LNCAP (cell line): Measurements from ENCODE around the gene MAG.

Experiments
- TF ChIP-seq, protein P1 (sequence below): fragments of 450-650 bp; IDR thresholded peaks from 2 replicates; pipeline ENCODE4 v1.5.1; 2017; ENCODE audit warnings: mild to moderate bottlenecking

MAG gene

DNA sequence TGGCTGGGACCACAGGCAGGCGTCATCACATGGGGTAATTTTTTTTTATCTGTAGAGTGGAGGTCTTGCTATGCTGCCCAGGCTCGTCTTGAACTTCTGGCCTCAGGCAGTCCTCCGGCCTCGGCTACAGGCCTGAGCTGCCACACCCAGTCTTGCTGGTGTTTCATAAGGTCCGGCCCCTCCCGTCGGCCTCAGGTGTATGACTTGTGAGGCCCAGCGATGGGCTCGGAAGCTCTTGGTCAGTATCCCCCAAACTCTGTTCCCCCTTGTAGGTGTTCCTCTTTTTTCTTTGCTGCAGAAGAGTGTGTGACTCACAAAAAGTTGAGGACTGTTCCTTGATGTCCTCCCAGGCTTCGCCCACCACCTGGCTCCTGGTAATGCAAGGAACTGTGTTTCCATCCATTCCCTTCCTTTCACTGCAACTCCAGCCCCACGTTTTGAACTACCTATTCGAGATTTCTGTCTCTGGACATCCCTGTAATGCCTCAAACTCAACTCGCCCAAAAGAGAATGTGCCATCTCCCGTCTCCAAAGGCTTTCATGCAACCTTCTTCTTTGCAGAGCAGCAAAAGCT, 18.2 kb upstream of the MAG start:
- TF ChIP-seq, protein P1, sequence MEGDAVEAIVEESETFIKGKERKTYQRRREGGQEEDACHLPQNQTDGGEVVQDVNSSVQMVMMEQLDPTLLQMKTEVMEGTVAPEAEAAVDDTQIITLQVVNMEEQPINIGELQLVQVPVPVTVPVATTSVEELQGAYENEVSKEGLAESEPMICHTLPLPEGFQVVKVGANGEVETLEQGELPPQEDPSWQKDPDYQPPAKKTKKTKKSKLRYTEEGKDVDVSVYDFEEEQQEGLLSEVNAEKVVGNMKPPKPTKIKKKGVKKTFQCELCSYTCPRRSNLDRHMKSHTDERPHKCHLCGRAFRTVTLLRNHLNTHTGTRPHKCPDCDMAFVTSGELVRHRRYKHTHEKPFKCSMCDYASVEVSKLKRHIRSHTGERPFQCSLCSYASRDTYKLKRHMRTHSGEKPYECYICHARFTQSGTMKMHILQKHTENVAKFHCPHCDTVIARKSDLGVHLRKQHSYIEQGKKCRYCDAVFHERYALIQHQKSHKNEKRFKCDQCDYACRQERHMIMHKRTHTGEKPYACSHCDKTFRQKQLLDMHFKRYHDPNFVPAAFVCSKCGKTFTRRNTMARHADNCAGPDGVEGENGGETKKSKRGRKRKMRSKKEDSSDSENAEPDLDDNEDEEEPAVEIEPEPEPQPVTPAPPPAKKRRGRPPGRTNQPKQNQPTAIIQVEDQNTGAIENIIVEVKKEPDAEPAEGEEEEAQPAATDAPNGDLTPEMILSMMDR, result no peak

DNA sequence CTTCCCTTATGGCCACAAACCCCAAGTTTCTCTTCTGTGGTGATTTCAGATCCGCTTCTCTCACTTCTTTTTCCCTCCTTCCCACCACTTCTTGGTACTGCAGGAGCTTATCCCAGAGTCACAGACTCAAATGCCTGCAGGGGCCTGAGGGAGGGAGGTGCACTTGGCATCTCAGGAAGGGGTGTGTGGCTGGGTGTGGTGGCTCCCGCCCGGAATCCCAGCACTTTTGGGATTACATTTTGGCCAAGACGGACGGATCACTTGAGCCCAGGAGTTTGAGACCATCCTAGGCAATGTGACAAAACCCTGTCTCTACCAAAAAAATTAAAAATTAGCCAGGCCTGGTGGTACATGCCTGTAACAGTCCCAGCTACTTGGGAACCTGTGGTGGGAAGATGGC, 17.6 kb upstream of the MAG start:
- TF ChIP-seq, protein P1, result no peak

DNA sequence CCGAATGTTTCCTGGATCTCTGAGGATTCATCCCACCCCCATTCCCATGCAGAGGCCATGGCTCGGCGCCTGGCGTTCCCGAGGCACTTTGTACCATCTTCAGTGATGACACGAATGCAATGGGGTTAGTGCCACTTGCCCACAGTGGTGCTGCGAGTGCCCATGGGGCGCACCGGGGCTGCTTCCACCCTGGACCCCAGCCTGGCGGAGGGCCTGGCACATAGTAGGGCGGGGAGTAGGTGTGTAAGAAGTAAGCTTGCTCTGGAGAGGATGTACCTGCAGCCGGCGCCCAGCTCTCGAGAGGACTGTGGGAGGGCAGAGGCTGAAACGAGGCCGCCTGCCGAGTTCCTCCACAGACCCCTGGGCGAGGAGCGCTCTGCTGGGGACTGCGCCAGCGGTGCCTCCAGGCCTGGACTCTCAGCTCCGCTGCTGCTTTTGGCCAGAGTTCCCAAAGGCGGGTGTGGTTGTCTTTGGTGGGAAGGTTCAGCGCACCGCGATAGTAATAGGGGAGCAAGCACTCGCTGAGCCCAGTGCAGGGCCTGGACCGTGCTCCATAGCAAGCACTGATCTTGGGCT, 15.2 kb upstream of the MAG start:
- TF ChIP-seq, protein P1, result no peak

DNA sequence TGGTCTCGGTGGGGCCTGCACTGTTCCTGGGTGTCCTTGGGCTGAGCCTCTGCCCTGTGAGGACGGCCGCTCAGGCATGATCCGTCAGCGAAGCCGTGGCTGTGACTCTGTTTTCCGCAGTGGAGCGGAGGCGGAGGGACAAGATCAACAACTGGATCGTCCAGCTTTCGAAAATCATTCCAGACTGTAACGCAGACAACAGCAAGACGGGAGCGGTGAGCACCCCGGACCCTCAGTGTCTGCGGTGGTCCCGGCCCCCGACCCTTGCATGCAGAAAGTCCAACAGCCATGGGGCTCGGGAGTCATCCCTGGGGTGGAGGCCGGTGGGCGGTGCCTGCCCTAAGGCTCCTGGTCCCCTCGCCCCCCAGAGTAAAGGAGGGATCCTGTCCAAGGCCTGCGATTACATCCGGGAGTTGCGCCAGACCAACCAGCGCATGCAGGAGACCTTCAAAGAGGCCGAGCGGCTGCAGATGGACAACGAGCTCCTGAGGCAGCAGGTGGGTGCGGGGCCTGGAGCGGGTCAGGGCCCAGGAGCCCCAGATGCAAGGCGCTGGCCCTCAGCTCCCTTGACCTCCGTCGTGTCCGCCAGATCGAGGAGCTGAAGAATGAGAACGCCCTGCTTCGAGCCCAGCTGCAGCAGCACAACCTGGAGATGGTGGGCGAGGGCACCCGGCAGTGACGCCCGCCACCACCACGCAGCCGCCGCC, 13.2 kb upstream of the MAG start:
- TF ChIP-seq, protein P1, result no peak

DNA sequence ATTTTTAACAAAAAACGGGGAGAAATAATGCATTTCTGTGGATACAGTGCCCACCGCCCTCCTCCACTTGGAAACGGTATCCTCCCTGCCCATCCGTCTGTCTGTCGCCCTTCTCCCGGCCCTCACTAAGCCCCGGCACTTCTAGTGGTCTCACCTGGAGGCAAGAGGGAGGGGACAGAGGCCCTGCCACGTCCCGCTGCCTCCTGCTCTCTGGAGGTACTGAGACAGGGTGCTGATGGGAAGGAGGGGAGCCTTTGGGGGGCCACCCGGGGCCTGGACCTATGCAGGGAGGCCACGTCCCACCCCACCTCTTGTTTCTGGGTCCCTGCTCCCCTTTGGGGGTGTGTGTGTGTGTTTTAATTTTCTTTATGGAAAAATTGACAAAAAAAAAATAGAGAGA, 12.6 kb upstream of the MAG start:
- TF ChIP-seq, protein P1, result no peak

DNA sequence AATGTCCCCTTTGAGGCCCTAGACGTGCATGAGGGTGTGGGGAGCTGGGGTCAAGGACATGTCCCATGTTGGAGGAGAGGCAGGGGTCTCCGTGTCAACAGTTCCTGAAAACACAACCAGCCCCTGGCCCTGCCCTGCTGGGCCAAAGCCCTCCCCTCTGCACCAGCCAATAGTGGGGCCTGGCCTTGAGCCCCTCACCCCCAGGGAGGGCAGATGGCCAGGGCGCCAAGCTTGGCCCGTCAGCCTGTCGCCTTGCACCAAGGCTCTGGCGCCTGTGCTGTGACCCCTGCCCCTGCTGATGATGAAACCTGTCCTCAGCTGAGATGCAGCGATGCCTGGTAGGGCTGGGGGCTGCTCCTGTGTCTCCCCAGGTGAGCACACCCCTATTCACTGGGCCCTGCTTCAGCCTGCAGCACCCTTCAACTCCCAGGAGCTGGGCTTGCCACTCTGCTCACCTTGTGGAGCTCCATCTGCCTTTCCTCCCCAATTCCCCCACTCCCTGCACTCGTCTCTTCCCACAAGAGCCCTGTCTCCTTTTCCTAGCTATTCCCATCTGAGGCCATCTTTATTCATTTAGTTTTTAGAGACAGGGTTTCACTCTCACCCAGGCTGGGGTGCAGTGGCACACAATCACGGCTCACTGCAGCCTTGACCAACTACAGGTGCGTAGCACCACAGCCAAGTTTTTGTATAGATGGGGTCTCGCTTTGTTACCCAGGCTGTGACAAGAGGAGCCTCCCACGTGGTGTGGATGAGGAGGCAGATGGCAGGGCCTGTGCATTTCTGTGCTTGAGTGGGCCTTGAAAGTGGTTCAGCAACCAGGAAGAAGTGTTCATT, 11.8 kb upstream of the MAG start:
- TF ChIP-seq, protein P1, result no peak

DNA sequence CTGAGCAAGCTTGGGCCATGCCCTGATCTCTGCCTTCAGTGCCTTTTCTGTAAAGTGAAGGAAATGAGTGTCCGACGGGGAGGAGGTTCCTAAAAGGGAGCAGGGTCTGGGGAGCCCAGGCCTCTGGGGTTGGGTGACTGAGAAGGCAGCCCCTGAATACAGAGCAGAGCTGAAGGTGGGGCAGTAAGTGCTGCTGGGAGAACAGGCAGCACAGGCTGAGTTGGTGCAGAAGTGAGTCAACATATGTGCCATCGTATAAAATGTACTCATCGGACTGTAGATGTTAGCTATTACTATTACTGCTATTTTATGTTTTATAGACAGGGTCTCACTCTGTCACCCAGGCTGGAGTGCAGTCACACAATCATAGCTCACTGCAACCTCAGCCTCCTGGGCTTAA, 10.7 kb upstream of the MAG start:
- TF ChIP-seq, protein P1, result no peak
